Measurements from ENCODE around the gene SEMA3B. TPM values are rescaled to one million over a fixed set of nuclear protein-coding genes. Genes with fewer than 3 reads are reported as not detected.

The SEMA3B gene
- total and polyA plus RNA-seq, 7 experiments from 2014 or later: 0.73 to 3.7 (median 1.4) TPM; not detected in 2

GRCh38 chr3:50265571-50265970 is 3.4 kb upstream of the SEMA3B start:
- Mint-ChIP-seq H3K4me1 (peaks cover 0 to 5% (median 0%) of the 10 kb centered on the region in 7 donors), H3K27ac (peak overlapping the region in 2 of 9 donors; percentile 21 to 29), H3K36me3 (no peaks in the 10 kb centered on the region), H3K4me3 (no peak overlapping the region), H3K9me3 (no peaks in the 10 kb centered on the region), H3K27me3 (peaks cover 0 to 30% (median 0%) of the 10 kb centered on the region in 5 donors)
- no peaks in the 10 kb centered on the region for H3K36me3 ChIP-seq (ENCODE audit: control insufficient read depth in 2 of 3, insufficient read depth in 3 of 3, low read length in 3 of 3)
- H3K4me3 ChIP-seq (ENCODE audit: low read length): no peak overlapping the region
- no peaks in the 10 kb centered on the region for H3K9me3 ChIP-seq (ENCODE audit: control insufficient read depth in 2 of 3, low read length in 3 of 3)
- POLR2A ChIA-PET: no interaction called here
- intact Hi-C loops (cut with micrococcal nuclease): no loop called here
- no peaks in the 10 kb centered on the region for H3K27me3 ChIP-seq (ENCODE audit: control insufficient read depth in 2 of 2, insufficient read depth in 2 of 2, low read length in 2 of 2)
- no peak overlapping the region for H3K27ac ChIP-seq (ENCODE audit: low read depth, low read length)
- ATAC-seq (no peak), DNase-seq (no peak)
- CTCF ChIA-PET: interaction anchor here (0.8 kb wide), 1 partner anchor 71 kb away, joined by 3 read pairs; no protein-coding TSS in a partner anchor
- peaks cover 0 to 3% of the 10 kb centered on the region in 2 donors for H3K4me1 ChIP-seq (ENCODE audit: control insufficient read depth in 2 of 2, insufficient read depth in 2 of 2, low read length in 2 of 2)

DNA sequence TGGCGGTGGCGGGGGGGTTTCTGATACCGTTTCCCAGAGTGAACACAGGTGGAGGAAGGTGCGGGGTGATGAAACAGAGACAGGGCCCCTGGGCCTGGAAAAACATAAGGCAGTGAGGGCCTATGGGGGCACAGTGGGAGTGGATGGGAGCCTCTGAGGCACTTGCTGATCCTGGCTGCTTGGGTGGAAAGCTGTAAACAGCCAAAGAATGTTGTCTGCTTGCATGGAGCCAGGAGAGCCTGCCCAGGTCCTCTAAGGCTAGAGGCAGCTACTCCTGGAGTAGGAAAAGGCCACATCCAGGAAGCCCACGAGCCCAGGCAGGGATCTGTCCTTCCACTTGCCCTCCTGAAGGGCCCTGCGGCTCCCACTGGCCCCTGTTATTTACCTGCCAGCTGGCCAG is 2.9 kb upstream of the SEMA3B start:
- POLR2A ChIA-PET: no interaction called here
- peaks cover 0 to 5% (median 0%) of the 10 kb centered on the region in 7 donors for H3K4me1 Mint-ChIP-seq

GRCh38 chr3:50266836-50267235 is 2.1 kb upstream of the SEMA3B start:
- Mint-ChIP-seq H3K4me3 (no peak overlapping the region), H3K27me3 (peaks cover 0 to 32% (median 0%) of the 10 kb centered on the region in 5 donors), H3K9me3 (no peaks in the 10 kb centered on the region), H3K4me1 (peaks cover 0 to 5% (median 3%) of the 10 kb centered on the region in 7 donors), H3K36me3 (no peaks in the 10 kb centered on the region), H3K27ac (no peak overlapping the region)
- H3K4me1 ChIP-seq (ENCODE audit: control insufficient read depth in 2 of 2, insufficient read depth in 2 of 2, low read length in 2 of 2): no peaks in the 10 kb centered on the region
- DNase-seq: no peak
- no peaks in the 10 kb centered on the region for H3K9me3 ChIP-seq (ENCODE audit: control insufficient read depth in 2 of 3, low read length in 3 of 3)
- H3K4me3 ChIP-seq (ENCODE audit: low read length): no peak overlapping the region
- CTCF ChIA-PET: interaction anchor here (1.1 to 1.3 kb wide), 3 partner anchors 8 to 20 kb away, joined by 4 to 6 read pairs (median 4); no protein-coding TSS in a partner anchor
- no peak overlapping the region for H3K27ac ChIP-seq (ENCODE audit: low read depth, low read length)
- no peaks in the 10 kb centered on the region for H3K36me3 ChIP-seq (ENCODE audit: control insufficient read depth in 2 of 3, insufficient read depth in 3 of 3, low read length in 3 of 3)
- intact Hi-C loops (cut with micrococcal nuclease): no loop called here
- ATAC-seq: no peak
- POLR2A ChIA-PET: no interaction called here
- no peaks in the 10 kb centered on the region for H3K27me3 ChIP-seq (ENCODE audit: control insufficient read depth in 2 of 2, insufficient read depth in 2 of 2, low read length in 2 of 2)

More for the DNA sequence above, 2.9 kb upstream of the SEMA3B start:
- H3K9me3 ChIP-seq (ENCODE audit: control insufficient read depth in 2 of 3, low read length in 3 of 3): no peaks in the 10 kb centered on the region
- no peaks in the 10 kb centered on the region for H3K4me1 ChIP-seq (ENCODE audit: control insufficient read depth in 2 of 2, insufficient read depth in 2 of 2, low read length in 2 of 2)
- ATAC-seq: no peak
- CTCF ChIA-PET: interaction anchor here (1.1 kb wide), 1 partner anchor 16 kb away, joined by 4 read pairs; no protein-coding TSS in a partner anchor
- H3K27ac ChIP-seq (ENCODE audit: low read depth, low read length): no peak overlapping the region
- no peak overlapping the region for H3K4me3 ChIP-seq (ENCODE audit: low read length)
- no peaks in the 10 kb centered on the region for H3K27me3 ChIP-seq (ENCODE audit: control insufficient read depth in 2 of 2, insufficient read depth in 2 of 2, low read length in 2 of 2)
- no peak overlapping the region for H3K4me3 Mint-ChIP-seq
- H3K27ac Mint-ChIP-seq: peak overlapping the region in 4 of 9 donors; percentile 13 to 29 (median 23)
- intact Hi-C loops (cut with micrococcal nuclease): no loop called here
- H3K36me3 ChIP-seq (ENCODE audit: control insufficient read depth in 2 of 3, insufficient read depth in 3 of 3, low read length in 3 of 3): no peaks in the 10 kb centered on the region
- H3K9me3 Mint-ChIP-seq: no peaks in the 10 kb centered on the region
- H3K27me3 Mint-ChIP-seq: peaks cover 0 to 30% (median 0%) of the 10 kb centered on the region in 5 donors
- H3K36me3 Mint-ChIP-seq: no peaks in the 10 kb centered on the region
- no peak for DNase-seq

GRCh38 chr3:50267280-50267913 is 1.6 kb upstream of the SEMA3B start:
- no peak overlapping the region for H3K4me3 ChIP-seq (ENCODE audit: low read length)
- H3K4me1 Mint-ChIP-seq: peaks cover 0 to 5% (median 3%) of the 10 kb centered on the region in 7 donors
- peaks cover 0 to 32% (median 0%) of the 10 kb centered on the region in 5 donors for H3K27me3 Mint-ChIP-seq
- no peaks in the 10 kb centered on the region for H3K36me3 ChIP-seq (ENCODE audit: control insufficient read depth in 2 of 3, insufficient read depth in 3 of 3, low read length in 3 of 3)
- H3K27ac Mint-ChIP-seq: no peak overlapping the region
- H3K4me1 ChIP-seq (ENCODE audit: control insufficient read depth in 2 of 2, insufficient read depth in 2 of 2, low read length in 2 of 2): no peaks in the 10 kb centered on the region
- CTCF ChIA-PET: interaction anchor here (1.1 to 1.3 kb wide), 3 partner anchors 8 to 21 kb away, joined by 4 to 6 read pairs (median 4); no protein-coding TSS in a partner anchor
- no peak for DNase-seq
- POLR2A ChIA-PET: no interaction called here
- no peak overlapping the region for H3K4me3 Mint-ChIP-seq
- no peaks in the 10 kb centered on the region for H3K36me3 Mint-ChIP-seq
- no peak for ATAC-seq
- no peaks in the 10 kb centered on the region for H3K9me3 ChIP-seq (ENCODE audit: control insufficient read depth in 2 of 3, low read length in 3 of 3)
- no peaks in the 10 kb centered on the region for H3K9me3 Mint-ChIP-seq
- no peak overlapping the region for H3K27ac ChIP-seq (ENCODE audit: low read depth, low read length)
- no peaks in the 10 kb centered on the region for H3K27me3 ChIP-seq (ENCODE audit: control insufficient read depth in 2 of 2, insufficient read depth in 2 of 2, low read length in 2 of 2)
- intact Hi-C loops (cut with micrococcal nuclease): no loop called here

DNA sequence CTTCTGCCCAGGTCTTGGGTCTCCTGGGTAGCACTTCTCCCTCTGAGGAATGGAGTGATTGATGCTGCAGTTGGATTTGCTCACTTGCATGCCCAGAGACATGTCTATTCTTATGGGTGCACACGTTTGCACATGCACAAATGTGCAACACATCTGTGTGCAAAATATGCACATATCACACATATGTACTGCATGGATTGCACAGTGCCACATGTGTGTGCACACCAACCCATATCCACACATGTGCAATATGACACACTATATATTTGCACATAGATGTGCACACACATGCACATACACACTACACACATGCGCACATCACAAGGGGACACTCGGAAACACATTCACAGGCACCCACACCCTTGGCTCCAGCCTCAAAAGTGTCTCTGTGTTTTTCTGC is 671 bp upstream of the SEMA3B start:
- Mint-ChIP-seq H3K27ac (peak overlapping the region in 1 of 9 donors; percentile 23), H3K9me3 (no peaks in the 10 kb centered on the region), H3K36me3 (no peaks in the 10 kb centered on the region), H3K4me1 (peaks cover 5 to 11% (median 9%) of the 10 kb centered on the region in 7 donors), H3K27me3 (peaks cover 4 to 37% (median 5%) of the 10 kb centered on the region in 5 donors), H3K4me3 (no peak overlapping the region)
- ATAC-seq (no peak), DNase-seq (no peak)
- Histone ChIP-seq H3K9me3 (ENCODE audit: control insufficient read depth in 2 of 3, low read length in 3 of 3) (no peaks in the 10 kb centered on the region), H3K27me3 (ENCODE audit: control insufficient read depth in 2 of 2, insufficient read depth in 2 of 2, low read length in 2 of 2) (peaks cover 3% of the 10 kb centered on the region in 2 donors), H3K4me3 (ENCODE audit: low read length) (no peak overlapping the region), H3K36me3 (ENCODE audit: control insufficient read depth in 2 of 3, insufficient read depth in 3 of 3, low read length in 3 of 3) (no peaks in the 10 kb centered on the region), H3K27ac (ENCODE audit: low read depth, low read length) (no peak overlapping the region), H3K4me1 (ENCODE audit: control insufficient read depth in 2 of 2, insufficient read depth in 2 of 2, low read length in 2 of 2) (peaks cover 4% of the 10 kb centered on the region in 2 donors)
- intact Hi-C loops (cut with micrococcal nuclease): no loop called here
- ChIA-PET POLR2A (no interaction called here), CTCF (interaction anchor here (1.3 kb wide), 1 partner anchor 9 kb away, joined by 4 read pairs; no protein-coding TSS in a partner anchor)

DNA sequence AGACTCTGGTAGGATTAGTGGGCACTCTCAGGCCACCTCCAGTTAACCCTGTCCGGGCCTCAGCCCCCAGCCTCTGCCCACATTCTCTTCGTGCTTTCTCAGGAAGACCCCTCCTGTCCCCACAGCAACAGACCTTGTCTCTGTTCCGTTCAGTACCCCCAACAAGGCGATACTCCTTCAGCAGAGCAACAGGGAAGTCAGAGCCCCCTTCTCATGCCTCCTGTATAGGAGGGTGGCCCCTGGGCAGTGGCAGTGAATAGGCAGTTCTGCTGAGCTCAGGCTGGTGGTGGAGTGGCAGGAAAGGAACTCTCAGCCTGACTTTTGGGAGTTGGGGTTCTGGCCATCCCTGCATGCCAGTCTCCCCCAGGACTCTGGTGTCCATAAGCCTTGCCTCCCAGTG is 513 bp downstream of the SEMA3B start:
- Mint-ChIP-seq H3K4me3 (no peak overlapping the region), H3K9me3 (peaks cover 0 to under 1% (median 0%) of the 10 kb centered on the region in 11 donors), H3K27me3 (peaks cover 10 to 43% (median 12%) of the 10 kb centered on the region in 5 donors), H3K4me1 (peaks cover 10 to 18% (median 12%) of the 10 kb centered on the region in 7 donors), H3K36me3 (no peaks in the 10 kb centered on the region), H3K27ac (no peak overlapping the region)
- DNase-seq (no peak), ATAC-seq (no peak)
- Histone ChIP-seq H3K27ac (ENCODE audit: low read depth, low read length) (no peak overlapping the region), H3K9me3 (ENCODE audit: control insufficient read depth in 2 of 3, low read length in 3 of 3) (no peaks in the 10 kb centered on the region), H3K27me3 (ENCODE audit: control insufficient read depth in 2 of 2, insufficient read depth in 2 of 2, low read length in 2 of 2) (peaks cover 7 to 10% of the 10 kb centered on the region in 2 donors), H3K4me1 (ENCODE audit: control insufficient read depth in 2 of 2, insufficient read depth in 2 of 2, low read length in 2 of 2) (peaks cover 10 to 13% of the 10 kb centered on the region in 2 donors), H3K4me3 (ENCODE audit: low read length) (no peak overlapping the region), H3K36me3 (ENCODE audit: control insufficient read depth in 2 of 3, insufficient read depth in 3 of 3, low read length in 3 of 3) (no peaks in the 10 kb centered on the region)
- CTCF ChIA-PET: no interaction called here
- POLR2A ChIA-PET: interaction anchor here (0.9 kb wide), 1 partner anchor 19 kb away, joined by 3 read pairs; no protein-coding TSS in a partner anchor
- intact Hi-C loops (cut with micrococcal nuclease): no loop called here
